ENCODE data around the gene PAPPA2. TPM values are rescaled to one million over a fixed set of nuclear protein-coding genes. Genes with fewer than 3 reads are reported as not detected.

Gene PAPPA2
- total RNA-seq, 1 experiment from 2014 or later, result 0.03 TPM

DNA sequence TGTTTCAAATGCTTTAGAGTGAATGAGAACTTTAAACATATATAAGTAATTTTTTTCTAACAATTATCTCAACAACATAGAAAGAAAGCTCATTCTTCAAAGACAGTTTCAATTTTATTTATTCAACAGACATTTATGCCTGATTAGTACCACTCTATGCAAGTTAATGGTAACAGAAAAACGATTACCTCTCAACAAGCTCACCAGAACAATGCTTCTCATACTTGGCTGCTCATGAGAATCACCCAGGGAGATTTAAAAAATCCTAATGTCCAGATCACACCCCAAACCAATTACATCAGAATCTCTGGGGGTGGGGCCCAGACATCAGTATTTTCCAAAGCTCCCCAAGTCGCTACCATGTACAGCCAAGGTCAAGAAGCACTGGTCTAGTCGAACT is 312.4 kb downstream of the PAPPA2 start:
- H3K36me3 ChIP-seq (ENCODE audit: control insufficient read depth, insufficient read depth, low read length), result no peaks in the 10 kb centered on the region
- POLR2A ChIA-PET, result no interaction called here
- no peaks in the 10 kb centered on the region for H3K27me3 ChIP-seq (ENCODE audit: control insufficient read depth, insufficient read depth, low read length)
- H3K27ac ChIP-seq (ENCODE audit: low read length), result no peak overlapping the region
- no TSS peak for BruUV-seq (replicated peaks)
- no peak for DNase-seq (ENCODE audit: low read depth, low spot score)
- intact Hi-C loops (cut with micrococcal nuclease; ENCODE audit: unreplicated experiment) (no loop called here), in situ Hi-C loops (cut with HindIII; ENCODE audit: low pct_unique_long_range_greater_than_20kb, low sequenced_read_pairs) (no loop called here)
- TF ChIP-seq, protein P1, sequence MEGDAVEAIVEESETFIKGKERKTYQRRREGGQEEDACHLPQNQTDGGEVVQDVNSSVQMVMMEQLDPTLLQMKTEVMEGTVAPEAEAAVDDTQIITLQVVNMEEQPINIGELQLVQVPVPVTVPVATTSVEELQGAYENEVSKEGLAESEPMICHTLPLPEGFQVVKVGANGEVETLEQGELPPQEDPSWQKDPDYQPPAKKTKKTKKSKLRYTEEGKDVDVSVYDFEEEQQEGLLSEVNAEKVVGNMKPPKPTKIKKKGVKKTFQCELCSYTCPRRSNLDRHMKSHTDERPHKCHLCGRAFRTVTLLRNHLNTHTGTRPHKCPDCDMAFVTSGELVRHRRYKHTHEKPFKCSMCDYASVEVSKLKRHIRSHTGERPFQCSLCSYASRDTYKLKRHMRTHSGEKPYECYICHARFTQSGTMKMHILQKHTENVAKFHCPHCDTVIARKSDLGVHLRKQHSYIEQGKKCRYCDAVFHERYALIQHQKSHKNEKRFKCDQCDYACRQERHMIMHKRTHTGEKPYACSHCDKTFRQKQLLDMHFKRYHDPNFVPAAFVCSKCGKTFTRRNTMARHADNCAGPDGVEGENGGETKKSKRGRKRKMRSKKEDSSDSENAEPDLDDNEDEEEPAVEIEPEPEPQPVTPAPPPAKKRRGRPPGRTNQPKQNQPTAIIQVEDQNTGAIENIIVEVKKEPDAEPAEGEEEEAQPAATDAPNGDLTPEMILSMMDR (IDR thresholded peaks at IDR 0.05), result no peak
- TF ChIP-seq POLR2AphosphoS5 (IDR thresholded peaks at IDR 0.05; ENCODE audit: low read depth, low read length), result no peak
- no peak for ATAC-seq
- H3K4me3 ChIP-seq (ENCODE audit: low read depth in 2 of 2, low read length in 2 of 2), result no peak overlapping the region
- no peaks in the 10 kb centered on the region for H3K4me1 ChIP-seq (ENCODE audit: control insufficient read depth, insufficient read depth, low read length)
- CTCF ChIA-PET, result no interaction called here
- no peaks in the 10 kb centered on the region for H3K9me3 ChIP-seq (ENCODE audit: control insufficient read depth, insufficient read depth, low read depth, low read length)

GRCh38 chr1:176775996-176776395 is 313.0 kb downstream of the PAPPA2 start:
- POLR2A ChIA-PET, result no interaction called here

More at GRCh38 chr1:176775996-176776395, 313.0 kb downstream of the PAPPA2 start:
- no peaks in the 10 kb centered on the region for H3K4me1 ChIP-seq (ENCODE audit: control insufficient read depth, insufficient read depth, low read length)
- no peaks in the 10 kb centered on the region for H3K9me3 ChIP-seq (ENCODE audit: control insufficient read depth, insufficient read depth, low read depth, low read length)
- in situ Hi-C loops (cut with HindIII; ENCODE audit: low pct_unique_long_range_greater_than_20kb, low sequenced_read_pairs) (no loop called here), intact Hi-C loops (cut with micrococcal nuclease; ENCODE audit: unreplicated experiment) (no loop called here)
- H3K36me3 ChIP-seq (ENCODE audit: control insufficient read depth, insufficient read depth, low read length), result no peaks in the 10 kb centered on the region
- no peaks in the 10 kb centered on the region for H3K27me3 ChIP-seq (ENCODE audit: control insufficient read depth, insufficient read depth, low read length)
- H3K4me3 ChIP-seq (ENCODE audit: low read depth in 2 of 2, low read length in 2 of 2), result no peak overlapping the region
- DNase-seq (ENCODE audit: low read depth, low spot score), result no peak
- H3K27ac ChIP-seq (ENCODE audit: low read length), result no peak overlapping the region
- TF ChIP-seq TCF7L2 (IDR thresholded peaks at IDR 0.05; ENCODE audit: low read depth, low read length) (no peak), POLR2AphosphoS5 (IDR thresholded peaks at IDR 0.05; ENCODE audit: low read depth, low read length) (no peak), SIN3A (IDR thresholded peaks at IDR 0.05; ENCODE audit: borderline replicate concordance, insufficient read depth, low read depth, low read length) (no peak)
- TF ChIP-seq, protein P2, sequence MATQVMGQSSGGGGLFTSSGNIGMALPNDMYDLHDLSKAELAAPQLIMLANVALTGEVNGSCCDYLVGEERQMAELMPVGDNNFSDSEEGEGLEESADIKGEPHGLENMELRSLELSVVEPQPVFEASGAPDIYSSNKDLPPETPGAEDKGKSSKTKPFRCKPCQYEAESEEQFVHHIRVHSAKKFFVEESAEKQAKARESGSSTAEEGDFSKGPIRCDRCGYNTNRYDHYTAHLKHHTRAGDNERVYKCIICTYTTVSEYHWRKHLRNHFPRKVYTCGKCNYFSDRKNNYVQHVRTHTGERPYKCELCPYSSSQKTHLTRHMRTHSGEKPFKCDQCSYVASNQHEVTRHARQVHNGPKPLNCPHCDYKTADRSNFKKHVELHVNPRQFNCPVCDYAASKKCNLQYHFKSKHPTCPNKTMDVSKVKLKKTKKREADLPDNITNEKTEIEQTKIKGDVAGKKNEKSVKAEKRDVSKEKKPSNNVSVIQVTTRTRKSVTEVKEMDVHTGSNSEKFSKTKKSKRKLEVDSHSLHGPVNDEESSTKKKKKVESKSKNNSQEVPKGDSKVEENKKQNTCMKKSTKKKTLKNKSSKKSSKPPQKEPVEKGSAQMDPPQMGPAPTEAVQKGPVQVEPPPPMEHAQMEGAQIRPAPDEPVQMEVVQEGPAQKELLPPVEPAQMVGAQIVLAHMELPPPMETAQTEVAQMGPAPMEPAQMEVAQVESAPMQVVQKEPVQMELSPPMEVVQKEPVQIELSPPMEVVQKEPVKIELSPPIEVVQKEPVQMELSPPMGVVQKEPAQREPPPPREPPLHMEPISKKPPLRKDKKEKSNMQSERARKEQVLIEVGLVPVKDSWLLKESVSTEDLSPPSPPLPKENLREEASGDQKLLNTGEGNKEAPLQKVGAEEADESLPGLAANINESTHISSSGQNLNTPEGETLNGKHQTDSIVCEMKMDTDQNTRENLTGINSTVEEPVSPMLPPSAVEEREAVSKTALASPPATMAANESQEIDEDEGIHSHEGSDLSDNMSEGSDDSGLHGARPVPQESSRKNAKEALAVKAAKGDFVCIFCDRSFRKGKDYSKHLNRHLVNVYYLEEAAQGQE (IDR thresholded peaks at IDR 0.05; ENCODE audit: insufficient read depth in 1 of 2, low read depth in 2 of 2, low read length in 1 of 2), result no peak
- TF ChIP-seq, protein P1 (IDR thresholded peaks at IDR 0.05), result no peak
- no TSS peak for BruUV-seq (replicated peaks)
- ATAC-seq, result no peak
- CTCF ChIA-PET, result no interaction called here
